Mononuclear cell (primary cell): ENCODE results near the gene PPP1R11. TPM values are rescaled to one million over a fixed set of nuclear protein-coding genes. Genes with fewer than 3 reads are reported as not detected.
A peak's percentile ranks its signal among the peaks of the same experiment; 100 is the strongest.
"Not testable (repeated sequence)": the region's sequence is repeated elsewhere in the genome, so short reads cannot be mapped to it uniquely, and the experiment has no call there.

Experiments used
- H3K27me3 ChIP-seq: 2 replicates; pipeline ENCODE4 v1.6.0; 2011; ENCODE audit warnings: low read length, control low read depth; ENCODE audit not compliant: insufficient read depth
- H3K4me1 ChIP-seq: 2 replicates; pipeline ENCODE4 v1.5.1; 2011; ENCODE audit warnings: mild to moderate bottlenecking, low read length, control low read depth; ENCODE audit not compliant: insufficient read depth
- H3K4me3 ChIP-seq: 2 replicates; pipeline ENCODE4 v1.5.1; 2011; ENCODE audit warnings: mild to moderate bottlenecking, low read length, moderate library complexity
- H3K9me3 ChIP-seq: 2 replicates; pipeline ENCODE4 v1.5.1; 2011; ENCODE audit warnings: low read depth, mild to moderate bottlenecking, control low read depth, low read length
- total RNA-seq: library from RNA; depleted of rRNA; stranded (reverse); fragments of >200 nt; gene quantifications from one replicate; pipeline ENCODE4 v1.2.3, GENCODE V29; 2012

The PPP1R11 gene, protein sequence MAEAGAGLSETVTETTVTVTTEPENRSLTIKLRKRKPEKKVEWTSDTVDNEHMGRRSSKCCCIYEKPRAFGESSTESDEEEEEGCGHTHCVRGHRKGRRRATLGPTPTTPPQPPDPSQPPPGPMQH
- total RNA-seq = 29.0 TPM

DNA sequence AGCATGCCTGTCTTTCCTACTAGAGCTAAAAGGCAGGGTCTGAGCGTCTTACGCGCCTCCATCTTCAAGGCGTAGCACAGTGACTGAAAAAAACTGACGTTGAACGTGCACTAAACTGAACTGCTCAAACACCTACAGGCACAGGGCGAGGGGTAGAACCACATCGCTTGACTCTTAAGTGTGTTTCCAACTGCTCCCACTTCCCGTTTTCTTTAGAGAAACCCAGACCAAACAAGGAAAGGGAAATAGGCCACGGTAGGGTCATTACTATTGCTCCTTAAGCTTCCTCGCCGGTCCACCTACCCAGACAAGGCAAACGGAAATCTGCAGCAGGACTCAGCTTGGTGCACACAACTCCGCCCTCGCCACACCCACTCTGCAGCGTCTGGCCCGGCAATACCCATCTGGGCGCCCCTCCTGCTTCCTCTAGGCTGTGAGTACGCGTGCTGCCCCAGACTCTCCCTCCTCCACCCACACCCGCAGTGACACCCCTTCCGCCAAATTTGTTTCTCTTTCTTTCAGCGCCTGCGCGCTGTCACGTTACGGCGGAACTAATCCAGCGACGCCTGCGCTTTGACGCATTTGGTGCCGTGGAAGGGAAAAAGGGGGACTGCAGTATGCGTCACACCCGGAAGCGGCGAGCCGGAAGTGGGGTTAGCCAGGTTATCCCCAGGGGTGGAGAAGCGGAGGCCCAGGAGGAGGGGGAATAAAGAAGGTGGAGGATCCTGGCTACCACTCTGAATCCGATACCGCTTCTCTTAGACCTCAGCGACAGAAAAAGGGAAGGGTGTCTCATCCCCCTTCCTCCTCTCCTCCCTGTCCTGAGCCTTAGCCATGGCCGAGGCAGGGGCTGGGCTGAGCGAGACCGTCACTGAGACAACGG, at the start of gene PPP1R11:
Gene PPP1R11, plus strand, starts transcription at position 622 of the 883 bp plus-strand sequence. Its CDS starts 213 bp downstream, at position 835.
- Histone ChIP-seq H3K9me3 (no peaks in the 10 kb centered on the region), H3K4me3 (peak within 1 kb of the TSS; percentile 74), H3K27me3 (peaks cover 2% of the 10 kb centered on the region), H3K4me1 (peaks cover 33% of the 10 kb centered on the region)

DNA sequence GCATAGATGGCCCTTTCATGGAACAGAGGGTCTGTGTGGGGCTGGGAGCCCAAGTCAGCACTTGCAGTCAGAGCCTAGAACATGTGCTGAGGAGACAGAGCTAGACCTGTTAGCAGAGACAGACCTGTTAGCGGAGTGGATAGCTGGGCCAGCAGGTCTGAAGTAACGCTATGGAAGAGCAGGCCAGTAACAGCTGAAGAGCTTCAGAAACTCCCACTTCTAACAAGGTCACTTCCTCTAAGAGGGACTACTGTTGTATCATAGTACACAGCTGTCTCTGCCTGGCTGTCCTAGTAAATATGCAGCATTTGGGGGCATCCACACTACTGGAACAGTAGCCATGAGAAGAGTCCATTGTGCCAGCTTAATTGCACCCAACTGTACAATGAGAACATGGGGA, 47.2 kb upstream of the PPP1R11 start:
- H3K27me3 ChIP-seq = no peaks in the 10 kb centered on the region

DNA sequence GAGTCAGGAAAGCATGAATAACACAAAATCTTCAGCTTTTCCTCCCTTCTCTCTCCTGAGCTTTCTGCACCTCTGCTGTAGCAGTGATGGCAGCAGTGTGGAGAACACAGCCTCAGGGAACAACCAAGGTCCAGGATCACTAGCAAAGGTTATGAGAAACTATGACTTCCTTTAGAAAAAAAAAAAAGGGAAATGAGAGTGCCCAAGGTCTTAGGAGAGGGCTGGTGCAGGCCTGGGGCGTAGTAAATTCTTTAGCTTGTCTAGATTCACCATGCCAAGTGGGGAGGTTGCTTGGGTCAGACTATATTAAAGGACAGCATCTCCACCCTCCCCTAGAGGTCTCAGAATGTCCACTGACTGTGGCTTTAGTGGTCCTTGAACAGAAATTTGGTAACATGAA, 46.4 kb upstream of the PPP1R11 start:
- Histone ChIP-seq H3K9me3 (no peaks in the 10 kb centered on the region), H3K27me3 (no peaks in the 10 kb centered on the region), H3K4me1 (peaks cover 11% of the 10 kb centered on the region), H3K4me3 (no peak overlapping the region)

More for the DNA sequence above, 47.2 kb upstream of the PPP1R11 start:
- Histone ChIP-seq H3K4me1 (peaks cover 11% of the 10 kb centered on the region), H3K4me3 (no peak overlapping the region), H3K9me3 (no peaks in the 10 kb centered on the region)

DNA sequence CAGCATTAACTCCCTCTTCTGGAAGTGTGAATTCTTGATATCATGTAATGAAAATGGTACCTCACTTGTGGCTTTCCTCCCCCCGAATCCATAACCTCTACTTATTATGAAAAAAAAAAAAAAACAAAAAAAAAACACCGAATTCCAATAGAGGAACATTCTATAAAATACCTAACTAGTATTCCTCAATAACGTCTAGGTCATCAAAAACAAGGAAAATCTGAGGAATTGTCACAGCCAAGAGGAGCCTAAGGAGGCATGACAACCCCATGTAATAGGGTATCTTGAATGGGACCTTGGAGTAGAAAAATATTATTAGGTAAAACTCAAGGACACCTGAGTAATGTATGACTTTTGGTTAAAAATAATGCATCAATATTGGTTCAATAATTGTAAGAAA, 44.8 kb upstream of the PPP1R11 start:
- H3K9me3 ChIP-seq = no peaks in the 10 kb centered on the region
- H3K4me3 ChIP-seq = no peak overlapping the region
- H3K4me1 ChIP-seq = peaks cover 11% of the 10 kb centered on the region
- no peaks in the 10 kb centered on the region for H3K27me3 ChIP-seq

DNA sequence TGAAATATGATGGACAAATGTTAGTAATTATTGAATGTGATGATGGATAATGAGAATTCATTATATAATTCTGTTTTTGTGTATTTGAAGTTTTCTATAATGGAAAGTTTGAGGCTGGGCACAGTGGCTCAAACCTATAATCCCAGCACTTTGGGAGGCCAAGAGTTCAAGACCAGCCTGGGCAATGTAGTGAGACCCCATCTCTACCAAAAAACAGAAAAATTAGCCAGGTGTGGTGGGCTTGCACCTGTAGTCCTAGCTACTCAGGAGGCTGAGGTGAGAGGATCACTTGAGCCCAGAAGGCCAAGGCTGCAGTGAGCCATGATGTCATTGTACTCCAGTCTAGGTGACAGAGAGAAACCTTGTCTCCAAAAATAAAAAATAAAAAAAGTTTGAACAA, 44.3 kb upstream of the PPP1R11 start:
- not testable (repeated sequence) for H3K4me3 ChIP-seq, H3K27me3 ChIP-seq, H3K9me3 ChIP-seq
- peaks cover 11% of the 10 kb centered on the region for H3K4me1 ChIP-seq

DNA sequence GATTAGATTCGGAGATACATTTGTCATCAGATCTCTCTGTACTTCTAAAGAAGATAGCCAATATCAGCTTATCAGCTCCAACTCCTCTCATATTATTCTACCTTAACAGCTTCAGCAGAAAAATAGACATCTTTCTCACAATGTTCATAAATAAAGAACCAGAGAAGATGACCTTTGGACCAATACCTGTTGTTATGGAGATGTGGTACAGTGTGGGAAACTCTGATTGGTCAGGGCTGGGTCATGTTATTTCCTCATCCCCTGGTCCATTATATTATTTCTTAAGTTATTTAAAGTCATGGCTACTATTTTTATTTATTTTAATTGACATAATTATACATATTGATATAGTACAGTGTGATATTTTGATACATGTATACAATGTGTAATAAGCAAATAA, 41.8 kb upstream of the PPP1R11 start:
- Histone ChIP-seq H3K4me1 (peaks cover 9% of the 10 kb centered on the region), H3K27me3 (no peaks in the 10 kb centered on the region), H3K9me3 (no peaks in the 10 kb centered on the region), H3K4me3 (no peak overlapping the region)

DNA sequence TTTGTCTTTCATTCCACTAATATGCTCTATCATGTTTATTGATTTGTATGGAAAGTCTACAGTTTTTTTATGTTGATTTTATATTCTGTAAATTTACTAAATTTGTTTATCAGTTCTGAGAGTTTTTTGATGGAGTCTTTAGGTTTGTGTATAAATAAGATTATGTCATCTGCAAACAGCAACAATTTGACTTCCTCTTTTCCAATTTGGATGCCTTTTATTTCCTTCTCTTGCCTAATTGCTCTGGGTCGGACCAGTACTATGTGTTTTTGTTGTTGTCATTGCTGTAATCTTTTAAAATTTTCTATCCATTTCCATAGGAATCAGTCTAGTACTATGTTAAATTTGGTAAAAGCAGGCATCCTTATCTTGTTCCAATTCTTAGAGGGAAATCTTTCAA, 37.4 kb upstream of the PPP1R11 start:
- peaks cover 12% of the 10 kb centered on the region for H3K4me1 ChIP-seq
- H3K9me3 ChIP-seq = no peaks in the 10 kb centered on the region
- H3K4me3 ChIP-seq = no peak overlapping the region
- H3K27me3 ChIP-seq = no peaks in the 10 kb centered on the region

DNA sequence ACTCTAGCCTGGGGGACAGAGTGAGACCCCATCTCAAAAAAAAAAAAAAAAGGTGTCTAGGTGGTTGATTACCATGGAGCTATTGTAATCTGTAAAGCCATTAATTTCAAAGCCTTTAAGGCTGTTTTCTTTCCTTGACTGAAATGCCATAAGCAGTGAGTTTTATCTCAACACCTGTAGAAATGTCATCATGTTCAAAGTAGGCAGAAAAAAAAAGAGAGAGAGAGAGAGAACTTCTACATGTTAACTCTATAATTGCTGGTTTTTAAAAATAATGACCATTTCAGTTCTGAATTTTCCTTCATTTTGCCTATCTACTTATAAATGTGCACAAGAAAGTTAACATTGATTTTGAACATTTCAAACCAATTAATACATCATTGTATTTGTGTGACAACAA, 35.6 kb upstream of the PPP1R11 start:
- no peak overlapping the region for H3K4me3 ChIP-seq
- H3K9me3 ChIP-seq = no peaks in the 10 kb centered on the region
- peaks cover 16% of the 10 kb centered on the region for H3K4me1 ChIP-seq
- no peaks in the 10 kb centered on the region for H3K27me3 ChIP-seq

DNA sequence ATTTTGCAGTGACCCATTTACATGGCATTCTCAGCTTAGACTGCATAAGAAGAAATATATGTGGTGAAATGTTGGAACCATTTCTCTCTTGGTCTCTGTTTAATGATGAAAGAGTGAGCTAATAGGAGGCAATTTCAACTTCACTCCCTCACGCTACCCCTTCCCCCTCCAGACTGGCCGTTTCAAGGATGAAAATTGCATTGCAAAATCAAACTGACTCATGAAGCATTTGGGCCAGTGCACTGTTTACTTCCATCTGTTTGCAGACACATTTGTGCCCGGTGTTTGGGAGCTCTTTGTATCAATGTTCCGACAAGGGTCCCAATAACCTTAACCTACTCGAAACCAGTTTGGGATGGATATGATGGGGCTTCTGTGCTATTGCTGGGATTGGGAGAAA, 33.6 kb upstream of the PPP1R11 start:
- H3K27me3 ChIP-seq, H3K4me3 ChIP-seq, H3K9me3 ChIP-seq: not testable (repeated sequence)
- peaks cover 16% of the 10 kb centered on the region for H3K4me1 ChIP-seq

DNA sequence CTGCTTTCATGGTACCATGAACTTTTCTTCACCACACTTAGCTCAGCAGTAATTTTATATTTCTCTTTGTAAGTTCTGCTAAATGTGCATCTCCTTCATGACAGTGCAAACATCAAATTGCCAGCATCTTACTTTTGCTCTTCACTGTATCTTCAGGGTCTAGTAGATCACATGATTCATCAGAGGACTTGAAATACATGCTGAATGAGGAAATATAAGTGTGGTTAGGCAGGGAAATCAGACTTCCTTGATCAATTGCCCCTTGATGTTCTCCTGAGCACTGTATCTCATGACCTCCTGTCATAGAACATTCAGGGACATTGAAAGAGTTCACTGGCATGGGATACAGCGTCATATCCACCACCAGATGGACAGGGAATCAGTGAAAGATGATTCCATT, 31.2 kb upstream of the PPP1R11 start:
- Histone ChIP-seq H3K27me3 (no peaks in the 10 kb centered on the region), H3K4me3 (no peak overlapping the region), H3K4me1 (peaks cover 16% of the 10 kb centered on the region), H3K9me3 (no peaks in the 10 kb centered on the region)

DNA sequence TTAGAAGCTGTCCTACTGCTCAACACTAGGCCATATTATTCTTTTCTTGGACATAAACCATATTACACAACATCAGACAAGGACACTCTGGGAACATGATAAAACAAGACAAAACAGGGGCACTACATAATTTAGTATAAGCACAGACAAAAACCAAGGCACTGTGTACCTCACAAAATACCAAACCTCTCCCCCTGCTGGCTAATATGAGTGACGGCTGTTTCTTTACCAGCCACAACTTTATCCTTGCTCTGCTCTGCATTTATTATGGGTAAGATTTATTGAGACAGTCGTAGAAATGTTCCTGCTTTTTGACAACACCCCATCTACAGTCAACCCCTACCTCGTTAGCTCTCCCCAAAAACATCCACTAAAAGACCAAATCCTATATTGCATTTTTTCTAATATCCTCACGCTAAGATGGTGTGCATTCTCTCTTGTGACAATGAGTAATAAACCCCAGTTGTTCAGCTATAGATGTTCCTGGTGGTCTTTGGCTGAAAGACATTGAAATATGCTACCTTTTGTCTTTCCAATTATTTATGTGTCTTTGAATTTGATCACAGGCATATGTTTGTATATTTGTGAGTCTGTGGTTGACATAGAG, 29.7 kb upstream of the PPP1R11 start:
- Histone ChIP-seq H3K9me3 (no peaks in the 10 kb centered on the region), H3K4me3 (no peak overlapping the region), H3K4me1 (peaks cover 16% of the 10 kb centered on the region), H3K27me3 (no peaks in the 10 kb centered on the region)

DNA sequence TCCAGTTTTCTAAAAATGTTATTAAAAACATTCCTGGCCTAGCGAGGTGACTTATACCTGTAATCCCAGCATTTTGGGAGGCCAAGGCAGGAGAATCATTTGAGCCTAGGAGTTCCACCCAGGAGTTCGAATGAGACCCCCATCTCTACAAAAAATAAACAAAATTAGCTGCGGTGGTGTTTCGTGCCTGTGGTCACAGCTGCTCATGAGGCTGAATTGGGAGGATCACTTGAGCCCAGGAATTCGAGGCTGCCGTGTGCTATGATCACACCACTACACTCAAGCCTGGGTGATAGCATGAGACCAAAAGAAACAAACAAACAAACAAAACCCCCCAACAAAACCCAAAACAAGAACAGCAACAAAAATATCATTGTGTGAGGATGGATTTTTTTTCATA, 25.8 kb upstream of the PPP1R11 start:
- Histone ChIP-seq H3K4me3 (no peak overlapping the region), H3K9me3 (no peaks in the 10 kb centered on the region), H3K27me3 (no peaks in the 10 kb centered on the region), H3K4me1 (no peaks in the 10 kb centered on the region)

DNA sequence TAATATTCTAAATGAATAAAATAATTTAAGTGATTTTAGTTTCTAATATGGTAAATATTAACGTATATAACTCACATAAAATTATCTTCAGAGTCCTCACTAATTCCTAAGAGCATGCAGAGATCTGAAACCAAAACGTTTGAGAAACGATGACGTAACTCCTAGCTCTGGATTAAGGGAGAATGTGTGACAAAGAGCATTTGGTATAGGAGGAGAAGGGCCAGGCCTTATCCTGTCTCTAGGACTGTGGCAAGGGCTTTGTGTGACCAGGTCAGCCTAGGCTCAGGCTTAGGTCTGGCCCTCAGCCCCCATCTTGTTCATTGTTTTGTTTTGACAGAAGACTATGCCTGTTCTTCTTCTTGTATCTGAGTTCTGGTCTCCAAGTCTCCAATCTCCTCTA, 25.2 kb upstream of the PPP1R11 start:
- Histone ChIP-seq H3K4me3 (no peak overlapping the region), H3K9me3 (no peaks in the 10 kb centered on the region), H3K27me3 (no peaks in the 10 kb centered on the region), H3K4me1 (peaks cover under 1% of the 10 kb centered on the region)

DNA sequence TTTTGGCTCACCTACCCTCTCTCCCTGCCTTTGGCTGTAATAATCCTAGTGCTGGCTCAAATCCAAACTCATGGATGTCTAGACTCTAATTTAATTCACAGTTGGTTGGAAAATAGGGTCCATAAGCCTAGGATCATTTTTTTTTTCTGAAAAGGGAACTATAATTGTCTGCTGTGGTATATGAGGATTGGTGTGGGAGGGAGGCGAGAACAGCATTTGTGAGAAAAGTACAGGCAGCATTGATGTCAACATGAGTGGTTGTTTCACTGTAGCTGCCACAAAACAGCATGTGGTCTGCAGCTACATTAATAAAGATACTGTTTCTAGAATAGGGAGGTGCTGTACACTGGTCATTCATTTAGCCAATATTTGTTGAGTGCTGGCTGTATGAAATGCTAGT, 24.5 kb upstream of the PPP1R11 start:
- Histone ChIP-seq H3K9me3 (no peaks in the 10 kb centered on the region), H3K27me3 (no peaks in the 10 kb centered on the region), H3K4me3 (no peak overlapping the region), H3K4me1 (peaks cover 7% of the 10 kb centered on the region)

DNA sequence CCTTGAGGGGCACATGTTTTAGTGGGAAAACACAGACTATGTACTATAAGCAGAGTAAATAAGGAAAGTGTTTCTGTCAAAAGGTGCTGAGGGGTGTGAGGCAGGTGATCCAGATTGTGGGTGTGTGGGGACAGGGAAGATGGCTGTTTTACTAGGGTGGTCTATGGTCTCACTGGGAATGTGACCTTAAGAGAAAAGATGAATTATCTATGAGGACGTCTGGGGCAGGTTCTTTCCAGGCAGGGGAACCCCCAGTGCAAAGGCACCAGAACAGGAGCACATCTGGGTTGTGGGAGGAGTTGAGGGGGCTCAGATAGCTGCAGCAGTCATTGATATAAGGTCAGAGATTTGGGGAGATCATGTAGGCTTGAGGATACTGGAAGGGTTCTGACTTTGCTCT, 24.1 kb upstream of the PPP1R11 start:
- Histone ChIP-seq H3K4me3 (no peak overlapping the region), H3K9me3 (no peaks in the 10 kb centered on the region), H3K4me1 (peaks cover 7% of the 10 kb centered on the region), H3K27me3 (no peaks in the 10 kb centered on the region)
